GM18498 (cell line): ENCODE results near the gene AGBL4.
"Not testable (repeated sequence)": the region's sequence is repeated elsewhere in the genome, so short reads cannot be mapped to it uniquely, and the experiment has no call there.

ENCODE experiments used
- ATAC-seq: cut with Tn5 transposase; IDR thresholded peaks from one replicate; pipeline ENCODE4 v1.9.1; 2021; ENCODE audit warnings: mild to moderate bottlenecking, moderate library complexity; ENCODE audit not compliant: unreplicated experiment

The AGBL4 gene

DNA sequence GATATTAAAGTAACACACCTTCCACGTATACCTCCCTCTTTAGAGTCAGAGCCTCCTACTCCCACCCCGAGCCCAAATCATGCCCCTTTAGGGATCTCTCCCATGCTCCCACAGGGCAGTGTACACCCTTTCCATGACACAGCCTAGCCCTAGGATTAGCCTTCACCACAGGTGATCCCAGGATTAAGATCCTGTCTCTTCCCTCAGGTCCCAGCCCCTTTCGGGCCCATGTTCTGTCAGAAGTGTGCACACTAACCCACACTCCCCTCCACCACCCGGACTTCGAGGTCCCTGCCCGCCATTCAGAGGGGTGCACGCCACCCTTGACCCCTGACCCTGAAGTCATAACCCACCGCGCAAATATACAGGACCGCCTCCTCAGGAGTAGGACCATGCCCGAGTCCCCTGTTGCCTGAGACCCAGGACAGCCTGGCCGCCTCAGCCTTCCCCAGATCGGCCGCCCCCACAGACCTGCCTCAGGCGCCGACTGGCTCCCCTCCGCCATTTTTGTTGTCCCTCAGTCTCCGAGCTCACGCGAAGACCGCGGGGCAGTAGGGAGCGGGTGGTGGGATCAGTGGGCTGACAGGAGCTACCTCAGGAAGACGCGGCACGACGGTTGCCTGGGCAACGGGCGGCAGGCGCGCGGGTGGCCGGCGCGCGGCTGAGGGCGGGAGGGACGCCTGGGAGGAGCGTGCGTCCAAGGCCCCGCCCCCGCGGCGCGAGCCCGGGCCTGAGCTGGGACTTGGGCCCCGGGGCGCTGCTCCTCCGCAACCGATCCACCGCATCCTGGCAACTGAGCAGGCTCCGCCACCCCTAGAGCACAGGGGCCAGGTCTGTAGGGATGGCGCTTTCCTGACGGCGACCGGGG, at the start of gene AGBL4:
TSS of gene AGBL4 (minus strand) at position 663 of the 868 bp plus-strand sequence.
- no peak for ATAC-seq

DNA sequence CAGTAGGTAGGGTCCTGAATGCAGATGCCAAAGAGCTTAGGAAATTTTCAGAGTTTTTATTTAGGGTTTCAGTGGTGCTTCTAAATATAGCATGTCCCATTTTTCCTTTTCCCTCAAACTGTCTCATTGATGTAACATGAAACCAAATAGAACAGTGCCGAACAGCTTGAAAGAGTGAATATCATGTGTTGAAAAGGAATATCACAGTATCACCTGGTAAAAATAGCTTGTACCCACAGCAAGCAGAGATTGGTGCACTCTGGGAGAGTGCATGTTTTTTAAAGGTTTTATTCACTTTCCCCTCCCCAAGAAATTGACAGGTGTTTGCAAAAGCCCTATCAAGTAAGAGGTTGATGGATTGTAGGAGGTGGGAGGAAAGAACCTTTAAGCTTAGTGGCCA, 43.1 kb upstream of the AGBL4 start:
- no peak for ATAC-seq

DNA sequence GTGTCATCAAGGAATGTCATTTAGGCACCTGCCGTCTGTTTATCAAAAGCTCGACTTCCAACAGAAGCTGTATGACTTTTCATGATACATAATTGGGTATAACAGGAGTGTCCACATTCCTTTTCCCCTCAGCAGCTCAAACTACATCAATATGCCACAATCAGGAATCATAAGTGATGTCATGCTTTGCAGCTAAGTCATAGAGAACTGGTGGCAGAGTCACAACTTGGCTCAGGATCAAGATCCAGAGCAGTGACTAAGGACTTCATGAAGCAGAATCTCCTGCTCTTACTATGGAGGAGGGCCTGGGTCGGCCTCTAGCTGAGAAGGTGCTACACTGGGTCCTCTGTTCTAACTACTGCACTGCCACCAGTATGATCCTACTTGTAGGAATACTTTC, 36.5 kb upstream of the AGBL4 start:
- ATAC-seq = no peak

DNA sequence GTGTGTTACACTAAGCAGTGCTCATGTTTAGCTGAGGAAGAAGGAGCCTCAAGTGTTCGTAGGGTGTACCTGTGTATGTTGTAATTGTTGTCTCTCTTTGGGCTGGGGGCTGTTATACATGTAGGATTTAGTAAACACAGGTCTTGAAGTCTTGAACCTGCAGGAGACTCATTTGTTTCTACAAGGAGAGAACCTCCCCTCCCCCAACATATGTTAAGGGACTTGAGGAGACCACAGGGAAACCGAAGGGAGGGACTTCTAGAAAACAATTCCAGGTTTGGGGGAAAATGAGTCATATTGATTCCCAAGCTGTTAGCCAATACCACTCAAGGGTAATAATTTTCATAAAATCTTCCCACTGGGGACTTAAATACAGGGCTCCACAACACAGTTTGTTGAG, 25.0 kb upstream of the AGBL4 start:
- no peak for ATAC-seq

DNA sequence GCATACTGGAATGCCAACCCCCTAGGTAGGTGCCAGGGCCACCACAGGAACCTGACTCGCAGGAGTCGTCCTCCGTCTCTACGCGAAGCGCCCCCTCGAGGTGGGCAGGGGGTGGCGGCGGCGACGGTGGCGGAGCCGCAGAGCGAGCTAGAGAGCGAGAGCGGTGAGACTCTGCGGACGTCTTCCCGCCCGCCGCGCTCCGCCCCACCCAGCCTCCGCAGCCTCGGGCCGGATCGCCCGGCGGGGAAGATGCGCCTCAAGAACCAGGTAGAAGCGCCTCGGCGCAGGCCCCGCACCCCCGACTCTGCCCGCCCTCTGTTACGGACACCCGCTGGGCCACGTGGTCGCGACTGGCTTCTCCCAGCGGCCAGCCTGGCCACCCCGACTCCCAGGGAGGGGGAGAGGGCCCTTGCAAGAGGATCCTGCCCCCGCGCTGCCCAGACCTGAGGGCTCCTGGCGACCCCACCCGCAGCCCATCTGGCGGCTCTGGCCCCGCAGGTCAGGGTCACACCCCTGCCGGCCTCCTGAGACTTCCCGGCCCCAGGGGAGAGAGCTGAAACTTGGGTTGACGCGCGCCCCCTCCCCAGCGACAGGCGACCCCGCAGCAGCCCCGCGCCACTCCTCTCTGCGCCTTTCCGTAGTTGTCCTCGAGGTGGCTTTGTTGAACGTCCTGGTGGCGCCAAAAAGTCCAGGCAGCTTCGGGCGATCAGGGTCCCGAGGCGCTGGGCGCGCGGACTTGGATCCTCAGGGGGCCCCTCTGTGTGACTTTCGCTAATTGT, 24.4 kb upstream of the AGBL4 start:
- no peak for ATAC-seq

DNA sequence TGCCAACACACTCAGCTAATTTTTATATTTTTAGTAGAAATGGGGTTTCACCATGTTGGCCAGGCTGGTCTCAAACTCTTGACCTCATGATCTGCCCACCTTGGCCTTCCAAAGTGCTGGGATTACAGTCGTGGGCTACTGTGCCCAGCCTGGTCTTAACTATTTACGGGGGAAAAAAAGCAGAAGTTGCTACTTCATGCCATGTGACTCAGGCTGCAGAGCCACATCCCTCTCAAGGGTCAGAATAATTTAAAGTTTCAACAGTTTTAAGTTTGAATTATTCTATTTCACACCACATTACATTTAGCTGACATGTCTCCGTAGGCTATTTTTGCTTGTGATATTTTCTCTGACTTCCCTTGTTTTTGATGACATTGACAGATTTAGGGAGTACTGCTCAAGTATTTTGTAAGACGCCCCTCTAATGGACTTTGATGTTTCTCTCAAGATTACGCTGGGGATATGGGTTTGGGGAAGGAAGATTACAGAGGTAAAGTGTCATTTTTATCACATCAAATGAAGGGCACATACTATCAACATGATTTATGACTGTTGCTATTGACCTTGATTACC, 14.6 kb upstream of the AGBL4 start:
- ATAC-seq = no peak

DNA sequence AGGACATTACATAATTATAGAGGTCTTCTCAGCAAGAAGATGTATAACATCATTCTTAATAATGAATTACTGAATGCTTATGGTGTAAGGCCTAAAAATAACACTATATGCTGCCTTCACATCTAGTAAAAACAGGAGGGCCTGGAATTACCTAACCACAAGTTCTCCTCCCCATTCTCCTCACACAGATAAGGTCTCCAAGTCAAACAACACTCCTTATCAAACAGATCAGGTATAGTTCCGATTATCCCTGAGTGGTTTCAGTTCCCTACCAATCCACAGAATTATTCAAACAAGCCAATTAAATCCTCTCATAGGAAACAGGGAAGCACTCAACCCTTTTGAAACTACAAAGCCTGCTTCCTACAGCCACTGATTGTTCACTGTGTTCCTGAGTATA, 4.0 kb upstream of the AGBL4 start:
- ATAC-seq = no peak

DNA sequence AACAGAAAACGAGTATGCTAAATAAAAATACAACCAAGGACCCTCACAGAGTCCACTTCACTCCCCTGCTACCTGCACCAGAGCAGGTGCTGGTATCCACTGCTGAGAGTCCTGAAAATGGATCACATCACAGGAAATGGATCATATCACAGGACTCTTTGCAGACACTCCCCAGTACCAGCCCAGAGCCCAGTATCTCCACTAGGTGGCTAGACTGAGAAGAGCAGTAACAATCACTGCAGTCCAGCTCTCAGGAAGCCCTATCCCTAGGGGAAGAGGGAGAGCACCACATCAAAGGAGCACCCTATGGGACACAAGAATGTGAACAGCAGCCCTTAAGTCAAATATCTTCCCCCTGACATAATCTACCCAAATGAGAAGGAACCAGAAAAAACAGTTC, 28.0 kb downstream of the AGBL4 start:
- ATAC-seq = no peak

DNA sequence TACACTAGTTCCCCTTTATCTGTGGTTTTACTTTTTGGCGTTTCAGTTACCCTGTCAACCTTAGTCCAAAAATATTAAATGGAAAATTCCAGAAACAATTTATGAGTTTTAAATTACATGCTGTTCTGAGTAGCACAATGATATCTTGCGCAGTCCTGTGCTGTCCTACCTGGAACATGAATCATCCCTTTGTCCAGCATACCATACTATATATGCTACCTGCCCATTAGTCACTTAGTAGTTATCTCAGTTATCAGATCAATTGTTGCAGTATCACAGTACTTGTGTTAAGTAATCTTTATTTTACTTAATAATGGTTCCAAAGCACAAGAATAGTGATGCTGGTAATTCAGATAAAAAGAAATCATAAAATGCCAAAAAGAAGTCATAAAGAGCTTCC, 52.7 kb downstream of the AGBL4 start:
- no peak for ATAC-seq

DNA sequence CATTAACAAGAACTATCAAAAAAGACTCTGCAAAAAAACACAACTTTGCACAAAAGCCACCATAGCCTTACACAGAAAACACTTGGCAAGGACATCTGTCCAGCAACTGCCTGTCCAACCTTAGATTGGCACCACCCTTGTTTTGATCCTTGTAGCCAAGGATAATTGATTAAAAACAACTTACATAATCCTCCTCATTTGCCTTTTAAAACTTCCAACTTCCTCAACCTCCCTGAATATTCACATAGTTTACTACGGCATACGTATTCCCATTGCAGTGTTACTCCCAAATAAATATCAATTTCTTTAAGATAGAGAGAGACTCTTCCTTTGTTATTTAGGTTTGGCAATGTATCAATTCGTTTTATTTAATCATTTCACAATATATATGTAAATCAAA, 72.4 kb downstream of the AGBL4 start:
- no peak for ATAC-seq

DNA sequence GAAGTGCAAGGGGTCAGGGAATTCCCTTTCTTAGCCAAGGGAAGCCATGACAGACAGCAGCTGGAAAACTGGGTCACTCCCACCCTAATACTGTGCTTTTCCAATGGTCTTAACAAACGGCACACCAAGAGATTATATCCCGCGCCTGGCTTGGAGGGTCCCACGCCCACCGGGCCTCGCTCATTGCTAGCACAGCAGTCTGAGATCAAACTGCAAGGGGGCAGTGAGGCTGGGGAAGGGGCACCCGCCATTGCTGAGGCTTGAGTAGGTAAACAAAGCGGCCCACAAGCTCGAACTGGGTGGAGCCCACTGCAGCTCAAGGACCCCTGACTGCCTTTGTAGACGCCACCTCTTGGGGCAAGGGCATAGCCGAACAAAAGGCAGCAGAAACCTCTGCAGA, 108.5 kb downstream of the AGBL4 start:
- not testable (repeated sequence) for ATAC-seq

DNA sequence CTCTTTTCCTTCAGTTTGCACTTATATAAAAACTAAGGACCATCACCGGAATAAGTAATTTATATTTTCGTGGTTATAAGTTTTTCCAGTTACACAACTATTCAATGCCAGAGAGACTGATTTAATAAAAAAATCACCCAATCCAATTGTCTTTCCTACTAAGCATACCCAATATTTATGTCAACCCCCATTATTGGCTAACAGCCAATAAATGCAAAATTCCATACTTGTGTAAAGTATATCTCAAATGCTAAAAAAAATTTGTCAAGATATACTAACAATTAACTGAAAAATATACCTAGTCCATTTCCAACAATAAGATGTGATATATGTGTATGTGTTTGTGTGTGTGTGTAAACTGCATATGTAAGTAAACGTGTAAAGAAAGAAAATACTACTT, 117.4 kb downstream of the AGBL4 start:
- no peak for ATAC-seq

DNA sequence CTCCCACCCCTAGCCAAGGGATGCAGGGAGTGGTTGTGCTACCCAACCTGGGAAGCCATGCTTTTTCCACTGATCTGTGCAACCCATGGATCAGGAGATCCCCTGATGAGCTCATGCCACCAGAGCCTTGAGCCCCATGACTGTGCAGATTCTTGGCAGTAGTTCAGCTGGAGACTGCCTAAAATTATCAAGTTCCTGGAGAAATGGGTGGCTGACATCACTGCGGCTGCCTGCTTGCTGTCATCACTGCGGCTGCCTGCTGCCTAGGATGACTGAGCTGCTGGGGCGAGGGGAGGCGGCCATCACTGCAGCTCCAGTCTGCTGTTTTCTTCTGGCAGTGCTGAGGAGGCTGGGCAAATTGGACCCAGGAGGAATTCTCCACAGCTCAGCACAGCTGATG, 159.2 kb downstream of the AGBL4 start:
- ATAC-seq = no peak

DNA sequence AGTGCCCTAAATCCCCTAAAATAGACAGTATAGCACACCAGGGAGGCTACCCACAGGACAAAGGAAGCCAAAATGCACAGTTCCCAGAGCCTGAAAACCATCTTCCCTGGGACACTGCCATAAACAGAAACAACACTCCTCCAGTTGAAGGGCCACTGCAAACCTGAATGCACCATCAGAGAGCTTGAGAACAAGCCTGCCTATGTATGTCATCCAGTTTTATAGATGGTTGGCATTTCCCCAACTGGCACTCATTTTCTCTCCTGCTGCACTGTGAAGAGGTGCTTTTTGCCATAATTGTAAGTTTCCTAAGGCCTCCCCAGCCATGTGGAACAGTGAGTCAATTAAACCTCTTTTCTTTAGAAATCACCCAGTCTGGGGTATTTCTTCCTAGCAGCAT, 169.0 kb downstream of the AGBL4 start:
- no peak for ATAC-seq

DNA sequence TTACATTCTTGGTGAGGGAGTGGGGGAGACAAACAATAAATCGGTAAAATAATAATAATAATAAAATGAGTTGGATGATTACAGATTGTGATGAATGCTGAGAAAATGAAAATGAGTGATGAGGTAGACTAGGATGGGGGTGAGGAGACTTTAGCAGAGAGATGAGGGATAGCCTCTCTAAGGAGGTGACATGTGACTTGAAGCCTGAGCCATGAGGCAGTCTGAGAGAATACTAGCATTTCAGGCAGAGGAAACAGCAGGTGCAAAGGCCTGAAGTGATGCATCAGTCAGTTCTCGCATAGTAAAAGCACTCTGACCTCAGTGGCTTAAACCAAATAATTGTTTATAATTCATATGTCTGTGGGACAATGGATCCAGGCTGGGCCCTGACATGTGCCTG, 181.2 kb downstream of the AGBL4 start:
- no peak for ATAC-seq

DNA sequence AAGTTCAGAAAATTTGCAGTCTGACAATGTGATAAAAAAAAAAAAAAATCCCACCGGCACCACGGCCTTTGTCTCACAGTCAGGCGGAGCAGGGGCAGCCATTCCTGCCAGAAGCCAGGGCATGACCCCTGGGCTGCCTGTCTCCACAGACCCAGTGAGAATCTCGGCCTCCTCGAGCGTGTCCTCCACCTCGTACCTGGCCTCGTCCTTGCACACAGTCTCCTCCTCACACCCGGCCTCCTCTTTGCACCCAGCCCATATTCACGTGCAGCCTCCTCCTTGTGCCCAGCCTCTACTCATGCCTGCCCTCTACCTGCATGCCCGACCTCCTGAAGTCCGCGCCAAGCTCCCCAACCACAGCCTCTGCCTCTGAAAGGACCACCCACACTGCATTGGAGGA, 182.0 kb downstream of the AGBL4 start:
- no peak for ATAC-seq

DNA sequence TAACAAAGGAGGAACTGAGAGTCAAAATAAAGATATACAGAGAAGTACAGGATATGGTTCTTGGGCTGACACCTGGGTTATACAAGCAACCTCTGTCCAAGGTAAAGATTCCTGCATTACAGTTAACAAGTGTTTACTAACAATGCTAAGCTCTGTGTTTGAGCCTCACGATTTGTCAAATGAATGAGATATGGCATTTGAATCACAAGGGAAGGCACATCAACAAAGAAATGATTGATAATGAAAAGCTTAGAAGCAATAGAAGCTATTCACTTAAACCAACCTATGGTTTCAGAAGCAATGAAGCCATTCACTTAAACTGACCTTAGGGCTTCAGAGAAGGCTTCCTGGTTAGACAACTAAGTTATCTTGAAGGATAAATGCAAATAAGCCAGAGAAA, 199.5 kb downstream of the AGBL4 start:
- no peak for ATAC-seq

DNA sequence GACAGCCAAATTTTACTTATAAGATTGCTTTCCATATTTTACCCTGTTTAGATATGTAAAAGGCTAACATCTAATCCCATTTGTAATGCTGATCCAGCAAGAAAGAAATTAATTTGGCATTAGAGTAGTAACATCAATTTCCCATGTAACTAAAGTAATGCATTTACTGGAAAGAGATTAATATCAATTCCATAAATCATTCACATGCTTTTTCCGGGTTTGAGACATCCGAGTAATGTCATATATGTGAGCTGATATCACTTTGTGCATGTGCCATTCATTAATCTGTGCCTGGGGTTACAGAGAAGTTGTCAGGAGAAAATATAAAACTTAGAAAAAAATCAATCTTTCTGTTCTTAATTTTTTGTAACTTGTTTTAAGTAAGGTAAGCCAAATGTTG, 206.1 kb downstream of the AGBL4 start:
- no peak for ATAC-seq

DNA sequence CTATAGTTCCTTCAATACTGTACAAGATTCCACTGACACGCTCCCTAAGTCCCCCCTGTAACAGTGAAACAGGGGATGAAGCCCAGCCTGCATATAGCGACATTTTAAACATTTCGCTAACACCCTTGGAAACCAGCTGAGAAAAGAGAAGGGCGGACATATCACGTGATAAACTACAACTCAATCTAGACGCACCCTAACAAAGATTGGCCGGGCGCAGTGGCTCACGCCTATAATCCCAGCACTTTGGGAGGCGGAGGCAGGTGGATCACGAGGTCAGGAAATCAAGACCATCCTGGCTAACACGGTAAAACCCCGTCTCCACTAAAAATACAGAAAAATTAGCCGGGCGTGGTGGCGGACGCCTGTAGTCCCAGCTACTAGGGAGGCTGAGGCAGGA, 236.7 kb downstream of the AGBL4 start:
- not testable (repeated sequence) for ATAC-seq

DNA sequence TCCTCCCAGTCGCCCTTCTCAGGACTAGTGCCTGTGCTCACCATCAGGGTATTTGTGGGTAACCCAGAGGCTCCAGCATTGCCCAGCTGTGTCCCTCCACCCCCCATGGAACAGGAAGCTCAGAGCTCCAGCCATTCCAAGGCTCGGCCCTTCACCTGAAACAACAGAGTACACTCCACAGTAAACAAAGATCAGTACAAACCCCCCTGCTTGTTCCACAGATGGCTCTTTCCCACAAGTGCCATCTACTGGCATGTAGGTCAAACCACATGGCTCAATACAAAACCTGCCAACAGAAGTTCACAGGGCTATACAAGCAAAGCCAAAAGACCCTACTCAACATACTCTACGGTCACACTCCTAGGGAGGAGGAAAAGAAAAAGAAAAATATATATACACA, 258.7 kb downstream of the AGBL4 start:
- ATAC-seq = no peak

DNA sequence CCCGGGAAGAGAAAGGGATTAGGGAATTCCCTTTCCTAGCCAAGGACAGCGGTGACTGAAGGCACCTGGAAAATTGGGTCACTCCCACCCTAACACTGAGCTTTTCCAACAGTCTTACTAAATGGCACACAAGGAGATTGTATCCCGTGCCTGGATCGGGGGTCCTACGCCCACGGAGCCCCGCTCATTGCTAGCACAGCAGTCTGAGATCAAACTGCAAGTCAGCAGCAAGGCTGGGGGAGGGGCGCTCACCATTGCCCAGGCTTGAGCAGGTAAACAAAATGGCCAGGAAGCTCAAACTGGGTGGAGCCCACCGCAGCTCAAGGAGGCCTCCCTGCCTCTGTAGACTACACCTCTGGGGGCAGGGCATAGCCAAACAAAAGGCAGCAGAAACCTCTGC, 285.6 kb downstream of the AGBL4 start:
- ATAC-seq = not testable (repeated sequence)

DNA sequence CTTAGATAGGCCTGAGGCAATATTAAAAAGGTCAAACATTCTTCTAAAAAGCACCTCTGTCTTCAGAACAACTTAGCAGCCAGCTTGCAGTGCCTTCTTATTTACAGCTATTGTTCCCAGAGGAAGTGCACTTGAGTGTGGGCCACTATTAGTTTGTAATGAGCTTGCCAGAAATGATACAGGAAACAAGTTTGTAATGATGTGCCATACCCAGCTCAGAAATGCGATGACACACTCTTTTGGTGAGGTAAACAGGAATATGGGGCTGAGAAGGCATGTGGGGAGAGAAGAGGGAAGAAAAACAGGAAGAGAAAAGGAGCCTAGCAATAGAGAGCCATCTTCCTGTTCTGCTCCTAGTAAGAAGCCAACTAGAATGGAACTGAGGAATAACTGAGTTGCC, 295.4 kb downstream of the AGBL4 start:
- ATAC-seq = no peak
